K562 (cell line): Measurements from ENCODE around the gene NAT14. TPM values are rescaled to one million over a fixed set of nuclear protein-coding genes. Genes with fewer than 3 reads are reported as not detected.

Source experiments
- BHLHE40 ChIP-seq: IDR thresholded peaks from 2 replicates; pipeline ENCODE4 v1.6.1; 2011; ENCODE audit warnings: low read length, improper control_type of control experiment
- CC2D1A ChIP-seq: fragments of 450-650 bp; IDR thresholded peaks from 2 replicates; pipeline ENCODE4 v1.6.1; 2017; ENCODE audit warnings: mild to moderate bottlenecking
- CCNT2 ChIP-seq: IDR thresholded peaks from 2 replicates; pipeline ENCODE4 v1.6.1; 2011; ENCODE audit warnings: borderline replicate concordance, low read depth, mild to moderate bottlenecking, moderate library complexity, mixed read lengths, low read length; ENCODE audit not compliant: insufficient read length; ENCODE audit errors: extremely low read depth
- CHD2 ChIP-seq: IDR thresholded peaks from 2 replicates; pipeline ENCODE4 v1.6.1; 2011; ENCODE audit warnings: low read depth, low read length
- ELF1 ChIP-seq: fragments of 200-800 bp; sonication (Bioruptor generic); IDR thresholded peaks from 2 replicates; pipeline ENCODE4 v1.6.1; 2016; ENCODE audit warnings: missing genetic modification characterization, missing compliant biosample characterization
- KDM2B ChIP-seq: fragments of 250-450 bp; sonication (Bioruptor Pico); IDR thresholded peaks from 2 replicates; pipeline ENCODE4 v1.8.0; 2021; ENCODE audit warnings: mild to moderate bottlenecking, moderate library complexity
- NFIC ChIP-seq: fragments of 450-650 bp; IDR thresholded peaks from 2 replicates; pipeline ENCODE4 v1.6.1; 2017; ENCODE audit warnings: mild to moderate bottlenecking, inconsistent platforms
- SP1 ChIP-seq: sonication (generic); formaldehyde crosslinking; IDR thresholded peaks from 2 replicates; pipeline ENCODE4 v1.8.1; 2022; ENCODE audit warnings: mild to moderate bottlenecking, missing genetic modification reagents
- TGIF2 ChIP-seq: sonication (generic); formaldehyde crosslinking; IDR thresholded peaks from 2 replicates; pipeline ENCODE4 v1.8.1; 2022; ENCODE audit warnings: mild to moderate bottlenecking, missing genetic modification reagents, moderate library complexity
- TOE1 ChIP-seq, 2 experiments: fragments of 450-650 bp in 1 of 2; sonication (generic) in 1 of 2; formaldehyde crosslinking in 1 of 2; IDR thresholded peaks; 2 replicates each; pipeline versions ENCODE4 v1.7.1 to v1.8.0; 2016 to 2022; ENCODE audit warnings: borderline replicate concordance in 2 of 2, mild to moderate bottlenecking in 2 of 2, antibody characterized with exemption in 1 of 2, inconsistent platforms in 1 of 2, low read depth in 1 of 2, missing genetic modification reagents in 1 of 2, moderate library complexity in 1 of 2
- ZBTB5 ChIP-seq: fragments of 450-650 bp; IDR thresholded peaks from 2 replicates; pipeline ENCODE4 v1.6.1; 2017; ENCODE audit warnings: antibody characterized with exemption
- polyA plus RNA-seq, 8 experiments: library from polyadenylated mRNA; depleted of rRNA in 4 of 8; stranded (reverse) in 5 of 8; unstranded in 3 of 8; fragments of >200 nt; fragmentation: Nextera tagmentation in 2 of 8; fragmentation: Illumina TruSeq in 1 of 8; extraction: Ambion mirVana in 2 of 8; extraction: Trizol in 1 of 8; gene quantifications; 2 replicates each; pipeline versions ENCODE4 v1.2.1 to v1.2.3, GENCODE V29; 2011 to 2014; ENCODE audit warnings: inconsistent platforms in 1 of 8, missing spikeins in 1 of 8
- total RNA-seq, 7 experiments: library from RNA; depleted of rRNA in 6 of 7; stranded (reverse); fragments of >200 nt in 6 of 7; fragmentation: Illumina TruSeq in 2 of 7; extraction: Trizol in 2 of 7; gene quantifications; 2 replicates each; pipeline versions ENCODE4 v1.2.1 to v1.2.3, GENCODE V29; 2011 to 2021; ENCODE audit warnings: low replicate concordance in 1 of 7
- TF ChIP-seq, protein P1 (sequence below), 2 experiments: fragments of 450-650 bp; IDR thresholded peaks; 2 replicates each; pipeline ENCODE4 v1.6.1; 2018; ENCODE audit warnings: mild to moderate bottlenecking in 2 of 2, low read depth in 1 of 2; ENCODE audit not compliant: partially characterized antibody in 2 of 2
- TF ChIP-seq, protein P2 (sequence below), 2 experiments: fragments of 450-650 bp in 1 of 2; IDR thresholded peaks; 2 replicates each; pipeline ENCODE4 v1.6.1; 2011 to 2017; ENCODE audit warnings: low read depth in 2 of 2, antibody characterized with exemption in 1 of 2, borderline replicate concordance in 1 of 2, low read length in 1 of 2, mild to moderate bottlenecking in 1 of 2, mixed read lengths in 1 of 2; ENCODE audit not compliant: control insufficient read depth in 1 of 2
- TF ChIP-seq, protein P3 (sequence below): fragments of 200-800 bp; sonication (Bioruptor generic); IDR thresholded peaks from 2 replicates; pipeline ENCODE4 v1.6.1; 2017; ENCODE audit warnings: missing genetic modification characterization, missing compliant biosample characterization

Gene NAT14
- total and polyA plus RNA-seq, 9 of the 15 experiments (the other 6 are each of a cell fraction or from before 2014, with no cell fraction given): 2.4 to 77.0 (median 26.7) TPM

DNA sequence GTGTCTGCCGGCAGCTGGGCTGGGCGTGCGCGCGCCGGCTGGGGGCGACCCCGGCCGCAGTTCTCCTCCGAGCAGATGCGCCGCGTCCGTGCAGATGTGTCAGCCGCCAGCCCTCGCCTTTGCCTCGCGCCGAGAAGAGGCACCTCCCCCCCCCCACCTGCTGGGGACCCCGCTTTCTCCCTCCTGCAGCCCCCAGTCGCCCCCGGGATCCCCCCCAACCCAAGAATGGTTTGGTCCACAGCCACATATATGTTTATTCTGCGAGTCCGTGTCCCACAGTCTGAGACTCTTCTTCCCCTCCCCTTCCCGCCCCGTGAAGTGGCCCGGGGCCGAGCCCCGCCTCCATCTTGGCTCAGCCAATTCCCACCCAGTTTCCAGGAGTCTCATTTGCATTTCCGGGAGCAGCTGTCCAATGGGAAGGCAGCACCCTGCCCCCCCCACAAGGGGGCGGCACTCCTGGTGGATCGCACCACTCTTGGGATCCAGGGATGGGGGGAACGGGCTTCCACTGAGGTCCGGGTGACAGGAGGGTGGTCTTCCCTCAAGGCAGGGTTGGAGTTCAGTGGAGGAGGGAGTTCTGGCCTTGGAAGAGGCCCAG, 32.1 kb upstream of the NAT14 start (continued):
- TF ChIP-seq, protein P1, sequence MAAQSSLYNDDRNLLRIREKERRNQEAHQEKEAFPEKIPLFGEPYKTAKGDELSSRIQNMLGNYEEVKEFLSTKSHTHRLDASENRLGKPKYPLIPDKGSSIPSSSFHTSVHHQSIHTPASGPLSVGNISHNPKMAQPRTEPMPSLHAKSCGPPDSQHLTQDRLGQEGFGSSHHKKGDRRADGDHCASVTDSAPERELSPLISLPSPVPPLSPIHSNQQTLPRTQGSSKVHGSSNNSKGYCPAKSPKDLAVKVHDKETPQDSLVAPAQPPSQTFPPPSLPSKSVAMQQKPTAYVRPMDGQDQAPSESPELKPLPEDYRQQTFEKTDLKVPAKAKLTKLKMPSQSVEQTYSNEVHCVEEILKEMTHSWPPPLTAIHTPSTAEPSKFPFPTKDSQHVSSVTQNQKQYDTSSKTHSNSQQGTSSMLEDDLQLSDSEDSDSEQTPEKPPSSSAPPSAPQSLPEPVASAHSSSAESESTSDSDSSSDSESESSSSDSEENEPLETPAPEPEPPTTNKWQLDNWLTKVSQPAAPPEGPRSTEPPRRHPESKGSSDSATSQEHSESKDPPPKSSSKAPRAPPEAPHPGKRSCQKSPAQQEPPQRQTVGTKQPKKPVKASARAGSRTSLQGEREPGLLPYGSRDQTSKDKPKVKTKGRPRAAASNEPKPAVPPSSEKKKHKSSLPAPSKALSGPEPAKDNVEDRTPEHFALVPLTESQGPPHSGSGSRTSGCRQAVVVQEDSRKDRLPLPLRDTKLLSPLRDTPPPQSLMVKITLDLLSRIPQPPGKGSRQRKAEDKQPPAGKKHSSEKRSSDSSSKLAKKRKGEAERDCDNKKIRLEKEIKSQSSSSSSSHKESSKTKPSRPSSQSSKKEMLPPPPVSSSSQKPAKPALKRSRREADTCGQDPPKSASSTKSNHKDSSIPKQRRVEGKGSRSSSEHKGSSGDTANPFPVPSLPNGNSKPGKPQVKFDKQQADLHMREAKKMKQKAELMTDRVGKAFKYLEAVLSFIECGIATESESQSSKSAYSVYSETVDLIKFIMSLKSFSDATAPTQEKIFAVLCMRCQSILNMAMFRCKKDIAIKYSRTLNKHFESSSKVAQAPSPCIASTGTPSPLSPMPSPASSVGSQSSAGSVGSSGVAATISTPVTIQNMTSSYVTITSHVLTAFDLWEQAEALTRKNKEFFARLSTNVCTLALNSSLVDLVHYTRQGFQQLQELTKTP (IDR thresholded peaks at IDR 0.05; ENCODE audit: low read depth in 1 of 2, partially characterized antibody in 2 of 2): peak in 1 of 2 experiments; percentile 28
- no peak for TF ChIP-seq TGIF2 (CRISPR knock-in tag)
- peak; percentile 92 for TF ChIP-seq ELF1 (tag)
- peak; percentile 53 for TF ChIP-seq CHD2
- TF ChIP-seq, protein P2, sequence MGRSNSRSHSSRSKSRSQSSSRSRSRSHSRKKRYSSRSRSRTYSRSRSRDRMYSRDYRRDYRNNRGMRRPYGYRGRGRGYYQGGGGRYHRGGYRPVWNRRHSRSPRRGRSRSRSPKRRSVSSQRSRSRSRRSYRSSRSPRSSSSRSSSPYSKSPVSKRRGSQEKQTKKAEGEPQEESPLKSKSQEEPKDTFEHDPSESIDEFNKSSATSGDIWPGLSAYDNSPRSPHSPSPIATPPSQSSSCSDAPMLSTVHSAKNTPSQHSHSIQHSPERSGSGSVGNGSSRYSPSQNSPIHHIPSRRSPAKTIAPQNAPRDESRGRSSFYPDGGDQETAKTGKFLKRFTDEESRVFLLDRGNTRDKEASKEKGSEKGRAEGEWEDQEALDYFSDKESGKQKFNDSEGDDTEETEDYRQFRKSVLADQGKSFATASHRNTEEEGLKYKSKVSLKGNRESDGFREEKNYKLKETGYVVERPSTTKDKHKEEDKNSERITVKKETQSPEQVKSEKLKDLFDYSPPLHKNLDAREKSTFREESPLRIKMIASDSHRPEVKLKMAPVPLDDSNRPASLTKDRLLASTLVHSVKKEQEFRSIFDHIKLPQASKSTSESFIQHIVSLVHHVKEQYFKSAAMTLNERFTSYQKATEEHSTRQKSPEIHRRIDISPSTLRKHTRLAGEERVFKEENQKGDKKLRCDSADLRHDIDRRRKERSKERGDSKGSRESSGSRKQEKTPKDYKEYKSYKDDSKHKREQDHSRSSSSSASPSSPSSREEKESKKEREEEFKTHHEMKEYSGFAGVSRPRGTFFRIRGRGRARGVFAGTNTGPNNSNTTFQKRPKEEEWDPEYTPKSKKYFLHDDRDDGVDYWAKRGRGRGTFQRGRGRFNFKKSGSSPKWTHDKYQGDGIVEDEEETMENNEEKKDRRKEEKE (IDR thresholded peaks at IDR 0.05; ENCODE audit: borderline replicate concordance in 1 of 2, control insufficient read depth in 1 of 2, low read depth in 2 of 2, low read length in 1 of 2): peak in 1 of 2 experiments; percentile 90; a peak in 1 of 4 replicates
- TF ChIP-seq CC2D1A: peak; percentile 82; the same call in 1 of the 2 replicates
- peak; percentile 77 for TF ChIP-seq BHLHE40
- TF ChIP-seq KDM2B (CRISPR knock-in tag): 0 out of 2 replicates have a peak, but pooled peaks have one; percentile 8
- TF ChIP-seq ZBTB5: peak; percentile 82
- TF ChIP-seq, protein P3, sequence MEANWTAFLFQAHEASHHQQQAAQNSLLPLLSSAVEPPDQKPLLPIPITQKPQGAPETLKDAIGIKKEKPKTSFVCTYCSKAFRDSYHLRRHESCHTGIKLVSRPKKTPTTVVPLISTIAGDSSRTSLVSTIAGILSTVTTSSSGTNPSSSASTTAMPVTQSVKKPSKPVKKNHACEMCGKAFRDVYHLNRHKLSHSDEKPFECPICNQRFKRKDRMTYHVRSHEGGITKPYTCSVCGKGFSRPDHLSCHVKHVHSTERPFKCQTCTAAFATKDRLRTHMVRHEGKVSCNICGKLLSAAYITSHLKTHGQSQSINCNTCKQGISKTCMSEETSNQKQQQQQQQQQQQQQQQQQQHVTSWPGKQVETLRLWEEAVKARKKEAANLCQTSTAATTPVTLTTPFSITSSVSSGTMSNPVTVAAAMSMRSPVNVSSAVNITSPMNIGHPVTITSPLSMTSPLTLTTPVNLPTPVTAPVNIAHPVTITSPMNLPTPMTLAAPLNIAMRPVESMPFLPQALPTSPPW (CRISPR knock-in tag): peak; percentile 98
- TF ChIP-seq SP1 (CRISPR knock-in tag): peak; percentile 96
- peak; percentile 96 for TF ChIP-seq TOE1 (IDR thresholded peaks at IDR 0.05; ENCODE audit: borderline replicate concordance)
- no peak for TF ChIP-seq TOE1 (CRISPR knock-in tag; IDR thresholded peaks at IDR 0.05; ENCODE audit: borderline replicate concordance, low read depth)
- peak; percentile 65 for TF ChIP-seq CCNT2
- TF ChIP-seq NFIC: 0 out of 2 replicates have a peak, but pooled peaks have one; percentile 14
